Neural cell (in vitro differentiated cells): ENCODE results near the gene ADGRG3. TPM values are rescaled to one million over a fixed set of nuclear protein-coding genes. Genes with fewer than 3 reads are reported as not detected.

Source experiments
- H2AFZ ChIP-seq: fragments of 200-600, 300-800 bp; sonication (generic), shearing (Covaris generic); 2 replicates; pipeline ENCODE4 v1.6.0; 2014; ENCODE audit warnings: low read depth, mild to moderate bottlenecking, antibody characterized with exemption, low read length, moderate library complexity
- H3F3A ChIP-seq: fragments of 200-600 bp; shearing (Covaris generic); 2 replicates; pipeline ENCODE4 v1.6.1; 2016; ENCODE audit warnings: mild to moderate bottlenecking, moderate library complexity, mixed read lengths, antibody characterized with exemption, low read length; ENCODE audit not compliant: insufficient read depth, poor library complexity, severe bottlenecking
- H3K27ac ChIP-seq: fragments of 200-600, 300-800 bp; sonication (generic), shearing (Covaris generic); 2 replicates; pipeline ENCODE4 v1.5.1; 2014; ENCODE audit warnings: mild to moderate bottlenecking, low read length, moderate library complexity
- H3K27me3 ChIP-seq: fragments of 300-800, 200-600 bp; sonication (generic), shearing (Covaris generic); 2 replicates; pipeline ENCODE4 v1.6.0; 2014; ENCODE audit warnings: mild to moderate bottlenecking, low read depth, low read length, moderate library complexity; ENCODE audit not compliant: insufficient read depth
- H3K36me3 ChIP-seq: fragments of 300-800, 200-600 bp; sonication (generic), shearing (Covaris generic); 2 replicates; pipeline ENCODE4 v1.5.1; 2014; ENCODE audit warnings: mild to moderate bottlenecking, antibody characterized with exemption, low read length, moderate library complexity; ENCODE audit not compliant: insufficient read depth
- H3K4me2 ChIP-seq: fragments of 300-800, 200-600 bp; sonication (generic), shearing (Covaris generic); 2 replicates; pipeline ENCODE4 v1.6.0; 2014; ENCODE audit warnings: mild to moderate bottlenecking, low read length
- H3K4me3 ChIP-seq: fragments of 300-800, 200-600 bp; sonication (generic), shearing (Covaris generic); 2 replicates; pipeline ENCODE4 v1.5.1; 2014; ENCODE audit warnings: mild to moderate bottlenecking, low read length, moderate library complexity
- H3K79me2 ChIP-seq: fragments of 200-600 bp; shearing (Covaris generic); replicated peaks from 2 replicates; pipeline ENCODE4 v1.6.0; 2014; ENCODE audit warnings: mild to moderate bottlenecking, low read length, moderate library complexity; ENCODE audit not compliant: insufficient read depth
- H3K9ac ChIP-seq: fragments of 300-800, 200-600 bp; sonication (generic), shearing (Covaris generic); 2 replicates; pipeline ENCODE4 v1.6.1; 2016; ENCODE audit warnings: mild to moderate bottlenecking, low read length, mixed read lengths
- H3K9me2 ChIP-seq: fragments of 200-600 bp; shearing (Covaris generic); 2 replicates; pipeline ENCODE4 v1.6.1; 2016; ENCODE audit warnings: mild to moderate bottlenecking, low read length, mixed read lengths; ENCODE audit not compliant: insufficient read depth
- H3K9me3 ChIP-seq: fragments of 200-600, 300-800 bp; sonication (generic), shearing (Covaris generic); 2 replicates; pipeline ENCODE4 v1.6.1; 2016; ENCODE audit warnings: mild to moderate bottlenecking, mixed run types, low read length, moderate library complexity, mixed read lengths
- H4K20me1 ChIP-seq: fragments of 200-600 bp; shearing (Covaris generic); 2 replicates; pipeline ENCODE4 v1.6.1; 2016; ENCODE audit warnings: mild to moderate bottlenecking, mixed run types; ENCODE audit not compliant: insufficient read depth
- CTCF ChIP-seq: fragments of 450-650 bp; IDR thresholded peaks from 2 replicates; pipeline ENCODE4 v1.5.1; 2014; ENCODE audit warnings: antibody characterized with exemption, mild to moderate bottlenecking, moderate library complexity; ENCODE audit not compliant: poor library complexity, severe bottlenecking
- EP300 ChIP-seq: fragments of 450-650 bp; conservative IDR thresholded peaks from 2 replicates; pipeline ENCODE4 v1.6.1; 2014; ENCODE audit warnings: antibody characterized with exemption, mild to moderate bottlenecking, moderate library complexity; ENCODE audit not compliant: poor library complexity, severe bottlenecking
- EZH2 ChIP-seq: fragments of 200-600, 300-800 bp; shearing (Covaris generic), sonication (generic); IDR thresholded peaks from 2 replicates; pipeline ENCODE4 v1.6.1; 2014; ENCODE audit warnings: antibody characterized with exemption, low read length, borderline replicate concordance, mild to moderate bottlenecking; ENCODE audit not compliant: insufficient read depth, poor library complexity, severe bottlenecking
- MXI1 ChIP-seq: fragments of 450-650 bp; conservative IDR thresholded peaks from 2 replicates; pipeline ENCODE4 v1.6.1; 2014; ENCODE audit warnings: antibody characterized with exemption, mild to moderate bottlenecking; ENCODE audit not compliant: poor library complexity, severe bottlenecking
- POLR2AphosphoS5 ChIP-seq: IDR thresholded peaks from 2 replicates; pipeline ENCODE4 v1.6.1; 2012
- RAD21 ChIP-seq: fragments of 450-650 bp; conservative IDR thresholded peaks from 2 replicates; pipeline ENCODE4 v1.6.1; 2014; ENCODE audit warnings: antibody characterized with exemption, mild to moderate bottlenecking, moderate library complexity
- REST ChIP-seq: IDR thresholded peaks from 2 replicates; pipeline ENCODE4 v1.6.1; 2012; ENCODE audit warnings: borderline replicate concordance
- SMC3 ChIP-seq: fragments of 450-650 bp; conservative IDR thresholded peaks from 2 replicates; pipeline ENCODE4 v1.6.1; 2014; ENCODE audit warnings: antibody characterized with exemption, mild to moderate bottlenecking, moderate library complexity; ENCODE audit not compliant: poor library complexity
- TAF1 ChIP-seq: IDR thresholded peaks from 2 replicates; pipeline ENCODE4 v1.6.1; 2012; ENCODE audit warnings: low read depth
- polyA plus RNA-seq: library from polyadenylated mRNA; depleted of rRNA; stranded (reverse); fragments of >200 nt; gene quantifications from 2 replicates; pipeline ENCODE4 v1.2.3, GENCODE V29; 2014

ADGRG3 gene
- polyA plus RNA-seq, 1 donor from 2014 or later: 0.62 TPM

DNA sequence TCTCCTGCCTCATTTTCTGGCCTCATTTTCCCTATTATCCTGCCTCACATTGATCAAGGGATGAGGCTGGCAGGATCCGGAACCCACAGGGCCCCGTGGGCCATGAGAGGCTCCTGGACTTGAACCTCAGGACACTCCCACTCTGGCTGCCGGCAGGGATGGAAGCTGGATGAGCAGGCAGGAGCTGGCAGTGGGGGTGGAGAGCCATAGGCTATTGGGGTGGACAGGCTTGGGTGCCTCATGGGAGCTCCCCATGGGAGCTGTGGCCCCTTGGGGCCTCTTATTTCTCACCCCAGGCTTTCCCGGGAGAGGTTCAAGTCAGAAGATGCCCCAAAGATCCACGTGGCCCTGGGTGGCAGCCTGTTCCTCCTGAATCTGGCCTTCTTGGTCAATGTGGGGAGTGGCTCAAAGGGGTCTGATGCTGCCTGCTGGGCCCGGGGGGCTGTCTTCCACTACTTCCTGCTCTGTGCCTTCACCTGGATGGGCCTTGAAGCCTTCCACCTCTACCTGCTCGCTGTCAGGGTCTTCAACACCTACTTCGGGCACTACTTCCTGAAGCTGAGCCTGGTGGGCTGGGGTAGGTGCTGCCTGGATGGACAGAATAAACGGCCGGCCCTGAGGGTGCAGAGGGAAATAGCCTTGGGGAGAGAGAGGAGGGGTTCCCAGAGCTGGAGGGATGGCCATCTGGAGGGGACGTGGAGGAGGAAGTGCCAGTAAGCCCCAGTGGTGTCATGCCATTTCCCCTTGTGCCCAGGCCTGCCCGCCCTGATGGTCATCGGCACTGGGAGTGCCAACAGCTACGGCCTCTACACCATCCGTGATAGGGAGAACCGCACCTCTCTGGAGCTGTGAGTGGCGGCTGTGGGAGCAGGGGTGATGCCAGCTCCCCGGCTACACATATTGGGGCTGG is 15.8 kb downstream of the ADGRG3 start:
- Histone ChIP-seq H3K4me2 (no peak overlapping the region), H3F3A (no peaks in the 10 kb centered on the region), H3K9me3 (no peaks in the 10 kb centered on the region), H3K4me3 (no peak overlapping the region), H3K9ac (no peak overlapping the region), H3K27me3 (no peaks in the 10 kb centered on the region), H3K36me3 (no peaks in the 10 kb centered on the region), H3K9me2 (no peaks in the 10 kb centered on the region), H3K79me2 (no peaks in the 10 kb centered on the region), H3K27ac (no peak overlapping the region), H4K20me1 (no peaks in the 10 kb centered on the region), H2AFZ (no peak overlapping the region)
- TF ChIP-seq POLR2AphosphoS5 (no peak), EP300 (no peak), RAD21 (no peak), SMC3 (no peak)

DNA sequence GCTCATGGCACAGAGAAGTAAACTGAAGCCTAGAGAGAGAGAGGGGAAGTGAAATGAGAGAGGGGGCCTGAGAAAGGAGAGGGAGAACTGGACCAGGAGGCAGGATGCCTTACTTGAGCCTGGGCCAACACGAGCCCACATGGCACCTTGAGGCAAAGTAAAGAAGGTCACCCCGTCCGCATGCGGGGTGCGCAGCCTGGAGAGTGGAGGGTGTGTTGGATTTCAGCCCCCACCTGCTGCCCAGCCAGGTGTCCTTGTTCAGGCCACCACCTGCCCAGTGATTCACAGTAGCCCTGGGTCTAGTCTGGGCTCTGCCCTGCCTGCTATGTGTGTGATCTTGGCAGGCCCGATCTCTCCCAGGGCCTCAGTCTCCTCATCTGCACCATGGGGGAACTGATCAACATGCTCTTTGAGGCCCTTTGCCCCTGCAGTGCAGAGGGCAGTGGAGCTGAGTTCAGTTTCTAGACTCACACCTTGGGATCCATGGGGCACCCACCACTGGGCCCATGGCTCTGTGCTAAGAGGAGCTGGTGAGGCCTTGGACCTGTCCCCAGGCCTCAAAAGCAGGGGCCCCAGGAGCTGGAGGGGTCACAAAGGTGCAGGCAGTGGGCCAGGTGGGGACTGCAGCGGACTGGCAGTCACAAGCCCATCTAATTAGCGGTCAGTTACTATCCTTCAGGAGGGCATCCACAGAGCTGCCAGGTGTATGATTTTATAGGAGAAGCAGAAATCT is 16.7 kb downstream of the ADGRG3 start:
- Histone ChIP-seq H3K9me2 (no peaks in the 10 kb centered on the region), H4K20me1 (no peaks in the 10 kb centered on the region), H3K36me3 (no peaks in the 10 kb centered on the region), H3K4me2 (no peak overlapping the region), H3K9me3 (no peaks in the 10 kb centered on the region), H2AFZ (no peak overlapping the region), H3K27me3 (no peaks in the 10 kb centered on the region), H3K27ac (no peak overlapping the region), H3K9ac (no peak overlapping the region), H3K79me2 (no peaks in the 10 kb centered on the region), H3F3A (no peaks in the 10 kb centered on the region), H3K4me3 (no peak overlapping the region)
- TF ChIP-seq EP300 (no peak), CTCF (no peak), REST (no peak), RAD21 (no peak), MXI1 (no peak), TAF1 (no peak), SMC3 (no peak), POLR2AphosphoS5 (no peak), EZH2 (no peak)
